HG03280 (cell line): ENCODE data around the gene CLVS2.

Source experiments
- ATAC-seq: cut with Tn5 transposase; IDR thresholded peaks from one replicate; pipeline ENCODE4 v1.9.1; 2021; ENCODE audit warnings: mild to moderate bottlenecking, moderate library complexity; ENCODE audit not compliant: unreplicated experiment

Gene CLVS2

DNA sequence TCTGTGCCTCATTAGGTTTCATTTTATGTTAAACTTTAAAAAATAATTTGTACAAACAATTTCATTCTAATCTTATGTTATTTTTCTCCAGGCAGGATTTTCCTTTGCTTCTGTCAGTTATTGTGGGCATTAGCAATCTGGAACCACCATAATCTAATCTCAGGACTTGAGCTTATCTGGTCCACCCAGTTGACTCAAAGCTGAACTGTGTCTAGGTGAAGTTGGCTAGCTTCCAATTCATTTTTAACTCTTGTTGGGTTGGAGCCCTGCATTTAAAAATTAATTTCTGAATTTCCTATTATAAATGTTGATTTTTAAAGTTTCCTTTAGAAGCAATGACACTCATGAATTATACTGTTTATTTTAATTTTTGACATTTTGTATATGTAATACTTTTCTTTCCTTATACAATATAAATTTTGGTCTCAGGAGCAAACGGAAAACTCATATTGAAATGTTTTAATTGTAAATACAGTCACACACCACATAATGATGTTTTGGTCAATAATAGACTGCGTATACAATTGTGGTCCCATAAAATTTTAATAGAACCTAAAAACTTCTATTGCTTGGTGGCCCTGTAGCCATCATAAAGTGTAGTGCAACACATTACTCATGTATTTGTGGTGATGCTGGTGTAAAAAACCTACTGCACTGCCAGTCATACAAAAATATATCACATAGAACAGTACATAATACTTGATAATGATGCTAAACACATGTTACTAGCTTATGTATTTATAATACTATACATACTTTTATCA is 121.3 kb downstream of the CLVS2 start:
- no peak for ATAC-seq

DNA sequence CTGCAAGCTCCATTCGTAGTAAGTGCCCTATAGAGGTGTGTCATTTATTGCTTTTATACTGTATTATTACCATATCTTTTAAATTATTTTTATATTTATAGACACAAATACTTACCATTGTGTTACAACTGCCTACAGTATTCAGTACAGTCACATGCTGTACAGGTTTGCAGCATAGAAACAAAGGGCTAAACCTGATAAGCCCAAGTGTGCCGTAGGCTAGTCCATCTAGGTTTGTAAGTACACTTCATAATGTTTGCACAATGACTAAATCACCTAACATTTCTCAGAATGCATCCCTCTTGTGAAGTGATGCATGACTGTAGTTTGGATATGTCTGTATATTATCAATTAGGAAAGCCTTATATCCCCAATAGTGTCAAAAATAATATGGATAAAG is 122.8 kb downstream of the CLVS2 start:
- ATAC-seq = no peak
